Measurements from ENCODE around the gene NFIA. TPM values are rescaled to one million over a fixed set of nuclear protein-coding genes. Genes with fewer than 3 reads are reported as not detected.
A peak's percentile ranks its signal among the peaks of the same experiment; 100 is the strongest.

The NFIA gene
- total RNA-seq, 1 donor from 2014 or later: 66.6 TPM

DNA sequence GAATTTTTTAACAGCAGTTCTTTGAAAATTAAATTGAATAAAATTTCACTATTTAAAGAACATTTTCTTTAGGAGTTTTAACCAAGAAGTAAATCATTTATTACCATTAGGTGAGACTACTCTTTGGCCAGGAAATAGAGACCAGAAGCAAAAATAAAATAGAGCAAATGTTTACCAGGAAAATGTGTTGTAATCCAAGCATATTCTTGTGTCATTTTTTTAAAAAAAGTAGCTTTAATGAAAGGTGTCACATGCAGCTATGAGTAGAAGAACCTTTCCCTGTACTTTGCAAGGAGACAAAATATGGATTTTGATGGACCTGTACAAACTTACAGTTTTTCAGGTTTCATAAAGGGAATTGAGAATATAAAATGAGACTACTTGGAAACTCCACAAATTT lies 140.8 kb downstream of the NFIA start:
- Histone ChIP-seq H3K4me1 (peaks cover 17% of the 10 kb centered on the region), H3K27ac (no peak overlapping the region), H3K4me3 (no peak overlapping the region), H3K9me3 (no peaks in the 10 kb centered on the region), H3K36me3 (no peaks in the 10 kb centered on the region), H3K27me3 (no peaks in the 10 kb centered on the region)
- no peak for ATAC-seq
- TF ChIP-seq, protein P1, sequence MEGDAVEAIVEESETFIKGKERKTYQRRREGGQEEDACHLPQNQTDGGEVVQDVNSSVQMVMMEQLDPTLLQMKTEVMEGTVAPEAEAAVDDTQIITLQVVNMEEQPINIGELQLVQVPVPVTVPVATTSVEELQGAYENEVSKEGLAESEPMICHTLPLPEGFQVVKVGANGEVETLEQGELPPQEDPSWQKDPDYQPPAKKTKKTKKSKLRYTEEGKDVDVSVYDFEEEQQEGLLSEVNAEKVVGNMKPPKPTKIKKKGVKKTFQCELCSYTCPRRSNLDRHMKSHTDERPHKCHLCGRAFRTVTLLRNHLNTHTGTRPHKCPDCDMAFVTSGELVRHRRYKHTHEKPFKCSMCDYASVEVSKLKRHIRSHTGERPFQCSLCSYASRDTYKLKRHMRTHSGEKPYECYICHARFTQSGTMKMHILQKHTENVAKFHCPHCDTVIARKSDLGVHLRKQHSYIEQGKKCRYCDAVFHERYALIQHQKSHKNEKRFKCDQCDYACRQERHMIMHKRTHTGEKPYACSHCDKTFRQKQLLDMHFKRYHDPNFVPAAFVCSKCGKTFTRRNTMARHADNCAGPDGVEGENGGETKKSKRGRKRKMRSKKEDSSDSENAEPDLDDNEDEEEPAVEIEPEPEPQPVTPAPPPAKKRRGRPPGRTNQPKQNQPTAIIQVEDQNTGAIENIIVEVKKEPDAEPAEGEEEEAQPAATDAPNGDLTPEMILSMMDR (IDR thresholded peaks at IDR 0.05): no peak
- no peak for DNase-seq
- intact Hi-C loops (cut with DNase I): no loop called here

- Histone ChIP-seq H3K27ac (no peak overlapping the region), H3K4me3 (no peak overlapping the region), H3K4me1 (peaks cover 17% of the 10 kb centered on the region), H3K9me3 (no peaks in the 10 kb centered on the region), H3K36me3 (no peaks in the 10 kb centered on the region), H3K27me3 (no peaks in the 10 kb centered on the region)
- intact Hi-C loops (cut with DNase I): no loop called here
- ATAC-seq (no peak), DNase-seq (no peak)
- TF ChIP-seq, protein P1 (IDR thresholded peaks at IDR 0.05): no peak
Measured at GRCh38 chr1:61224609-61225008, 142.2 kb downstream of the NFIA start.

GRCh38 chr1:61225478-61225877 lies 143.1 kb downstream of the NFIA start:
- TF ChIP-seq, protein P1 (IDR thresholded peaks at IDR 0.05): no peak
- ATAC-seq: no peak

GRCh38 chr1:61226791-61227567 lies 144.6 kb downstream of the NFIA start:
- peak overlapping the region; percentile 23 for H3K4me3 ChIP-seq
- TF ChIP-seq, protein P1 (IDR thresholded peaks at IDR 0.05): no peak
- intact Hi-C loops (cut with DNase I): no loop called here
- H3K27me3 ChIP-seq: no peaks in the 10 kb centered on the region
- H3K4me1 ChIP-seq: peaks cover 17% of the 10 kb centered on the region
- no peak for DNase-seq
- peak overlapping the region; percentile 33 for H3K27ac ChIP-seq
- ATAC-seq: peak; percentile 16
- H3K9me3 ChIP-seq: no peaks in the 10 kb centered on the region
- no peaks in the 10 kb centered on the region for H3K36me3 ChIP-seq

More at GRCh38 chr1:61225478-61225877, 143.1 kb downstream of the NFIA start:
- Histone ChIP-seq H3K4me3 (no peak overlapping the region), H3K9me3 (no peaks in the 10 kb centered on the region), H3K36me3 (no peaks in the 10 kb centered on the region), H3K27ac (no peak overlapping the region), H3K4me1 (peaks cover 17% of the 10 kb centered on the region), H3K27me3 (no peaks in the 10 kb centered on the region)
- intact Hi-C loops (cut with DNase I): no loop called here
- DNase-seq: no peak

DNA sequence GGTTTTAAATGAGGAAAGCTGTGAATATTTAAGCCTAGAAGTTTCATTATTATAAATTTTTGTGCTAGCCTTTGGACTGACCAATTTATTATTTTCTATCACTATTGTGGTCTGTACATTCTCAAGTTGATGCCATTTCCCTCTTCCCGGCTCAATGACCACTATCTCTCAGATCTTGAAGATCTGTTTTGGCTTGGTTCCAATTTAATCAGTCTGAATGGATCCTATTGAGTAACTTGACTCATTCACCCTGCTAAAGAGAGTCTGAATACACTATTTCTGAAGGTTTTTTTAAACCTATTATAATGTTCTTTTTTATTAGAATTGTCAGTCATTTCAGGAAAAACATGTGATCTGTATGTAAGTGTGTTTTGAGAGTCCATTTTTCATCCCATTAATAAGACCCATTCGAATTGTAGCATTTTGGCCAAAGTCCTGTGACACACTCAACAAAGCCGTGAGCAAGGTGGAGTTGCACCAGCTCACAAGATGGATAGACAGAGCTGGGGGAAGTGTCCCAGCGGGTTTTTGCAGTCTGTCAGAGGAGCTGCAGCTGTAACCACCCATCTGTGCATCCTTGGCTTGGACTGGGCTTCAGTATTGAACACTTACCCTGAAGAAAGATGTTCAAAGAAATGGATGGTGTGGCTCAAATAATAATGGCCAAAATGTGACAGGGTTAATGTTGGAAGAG lies 145.6 kb downstream of the NFIA start:
- DNase-seq (no peak), ATAC-seq (no peak)
- TF ChIP-seq, protein P1 (IDR thresholded peaks at IDR 0.05): no peak
- H3K27ac ChIP-seq: peak overlapping the region; percentile 7
- no peaks in the 10 kb centered on the region for H3K27me3 ChIP-seq
- H3K4me3 ChIP-seq: no peak overlapping the region
- H3K36me3 ChIP-seq: no peaks in the 10 kb centered on the region
- peaks cover 15% of the 10 kb centered on the region for H3K4me1 ChIP-seq
- H3K9me3 ChIP-seq: no peaks in the 10 kb centered on the region
- intact Hi-C loops (cut with DNase I): no loop called here
